H9 (cell line): ENCODE measurements around the gene RETN. TPM values are rescaled to one million over a fixed set of nuclear protein-coding genes. Genes with fewer than 3 reads are reported as not detected.

Experiments
- DNase-seq: peaks from one replicate; pipeline ENCODE4 v3.0.0-alpha.2; 2017
- H2AFZ ChIP-seq: one replicate; pipeline ENCODE4 v1.6.1; 2013; ENCODE audit warnings: mild to moderate bottlenecking, low read length, control low read depth, moderate library complexity
- H2AK5ac ChIP-seq: 2 replicates; pipeline ENCODE4 v1.6.1; 2013; ENCODE audit warnings: low read length, control low read depth, mixed read lengths; ENCODE audit not compliant: insufficient read length
- H2BK120ac ChIP-seq: one replicate; pipeline ENCODE4 v1.6.1; 2013; ENCODE audit warnings: low read depth, mild to moderate bottlenecking, low read length, control low read depth, inconsistent platforms; ENCODE audit not compliant: poor library complexity, severe bottlenecking
- H2BK12ac ChIP-seq: 2 replicates; pipeline ENCODE4 v1.6.1; 2013; ENCODE audit warnings: low read length, control low read depth, mixed read lengths, low read depth; ENCODE audit not compliant: insufficient read length
- H2BK15ac ChIP-seq: 2 replicates; pipeline ENCODE4 v1.6.1; 2013; ENCODE audit warnings: low read depth, low read length, control low read depth
- H2BK20ac ChIP-seq: one replicate; pipeline ENCODE4 v1.6.1; 2013; ENCODE audit warnings: low read depth, mild to moderate bottlenecking, low read length, control low read depth, inconsistent platforms; ENCODE audit not compliant: poor library complexity, severe bottlenecking
- H2BK5ac ChIP-seq: 2 replicates; pipeline ENCODE4 v1.6.1; 2013; ENCODE audit warnings: low read length, control low read depth, mixed read lengths; ENCODE audit not compliant: insufficient read length
- H3K14ac ChIP-seq: 2 replicates; pipeline ENCODE4 v1.6.1; 2013; ENCODE audit warnings: low read length, control low read depth; ENCODE audit not compliant: insufficient read depth
- H3K18ac ChIP-seq: 2 replicates; pipeline ENCODE4 v1.6.1; 2013; ENCODE audit warnings: low read depth, mild to moderate bottlenecking, mixed read lengths, low read length, control low read depth; ENCODE audit not compliant: insufficient read length
- H3K23ac ChIP-seq: 2 replicates; pipeline ENCODE4 v1.6.1; 2013; ENCODE audit warnings: low read length, control low read depth, mixed read lengths, low read depth; ENCODE audit not compliant: insufficient read length
- H3K23me2 ChIP-seq: 2 replicates; pipeline ENCODE4 v1.6.1; 2013; ENCODE audit warnings: low read depth, mild to moderate bottlenecking, mixed read lengths, low read length, control low read depth; ENCODE audit not compliant: insufficient read length, poor library complexity, severe bottlenecking
- H3K27ac ChIP-seq: 2 replicates; pipeline ENCODE4 v1.5.1; 2013; ENCODE audit warnings: low read length, control low read depth, mixed read lengths, low read depth; ENCODE audit not compliant: insufficient read length
- H3K27me3 ChIP-seq: 2 replicates; pipeline ENCODE4 v1.6.1; 2013; ENCODE audit warnings: low read length, control low read depth, inconsistent platforms; ENCODE audit not compliant: insufficient read depth
- H3K4ac ChIP-seq: 2 replicates; pipeline ENCODE4 v1.6.1; 2013; ENCODE audit warnings: low read depth, mild to moderate bottlenecking, control low read depth, inconsistent platforms, low read length, moderate library complexity
- H3K4me1 ChIP-seq: 2 replicates; pipeline ENCODE4 v1.6.1; 2013; ENCODE audit warnings: low read length, control low read depth, inconsistent platforms; ENCODE audit not compliant: insufficient read depth
- H3K4me2 ChIP-seq: 2 replicates; pipeline ENCODE4 v1.6.1; 2013; ENCODE audit warnings: low read length, control low read depth, mixed read lengths; ENCODE audit not compliant: insufficient read length, insufficient read depth
- H3K56ac ChIP-seq: 2 replicates; pipeline ENCODE4 v1.6.1; 2013; ENCODE audit warnings: low read depth, mild to moderate bottlenecking, mixed read lengths, low read length, control low read depth; ENCODE audit not compliant: insufficient read length
- H3K79me1 ChIP-seq: 2 replicates; pipeline ENCODE4 v1.6.1; 2013; ENCODE audit warnings: low read depth, mild to moderate bottlenecking, moderate library complexity, low read length, control low read depth, inconsistent platforms; ENCODE audit not compliant: insufficient read depth, poor library complexity, severe bottlenecking
- H3K79me2 ChIP-seq: 2 replicates; pipeline ENCODE4 v1.6.1; 2013; ENCODE audit warnings: low read length, control low read depth, inconsistent platforms; ENCODE audit not compliant: insufficient read depth
- H3K9ac ChIP-seq: 2 replicates; pipeline ENCODE4 v1.6.1; 2013; ENCODE audit warnings: low read length, control low read depth, mixed read lengths; ENCODE audit not compliant: insufficient read length; ENCODE audit errors: extremely low read depth
- H3K9me3 ChIP-seq: one replicate; pipeline ENCODE4 v1.6.1; 2013; ENCODE audit warnings: low read depth, low read length, inconsistent platforms; ENCODE audit not compliant: control insufficient read depth
- H3T11ph ChIP-seq: one replicate; pipeline ENCODE4 v1.6.1; 2013; ENCODE audit warnings: mild to moderate bottlenecking, low read length, control low read depth, inconsistent platforms
- H4K20me1 ChIP-seq: one replicate; pipeline ENCODE4 v1.6.1; 2013; ENCODE audit not compliant: control insufficient read depth, insufficient read length, insufficient read depth
- H4K5ac ChIP-seq: 2 replicates; pipeline ENCODE4 v1.6.1; 2013; ENCODE audit warnings: low read depth, mild to moderate bottlenecking, mixed read lengths, low read length, control low read depth; ENCODE audit not compliant: insufficient read length
- H4K8ac ChIP-seq: replicated peaks from 2 replicates; pipeline ENCODE4 v1.6.1; 2013; ENCODE audit warnings: low read length, control low read depth, mixed read lengths, low read depth; ENCODE audit not compliant: insufficient read length
- H4K91ac ChIP-seq: 2 replicates; pipeline ENCODE4 v1.6.1; 2013; ENCODE audit warnings: low read depth, mild to moderate bottlenecking, moderate library complexity, mixed read lengths, low read length, control low read depth; ENCODE audit not compliant: insufficient read length
- H3K27ac Mint-ChIP-seq, 3 experiments: 2 replicates in 2 of 3; 3 replicates in 1 of 3; pipeline ENCODE4 v1.8.0; 2020 to 2021; ENCODE audit warnings: mixed read lengths in 3 of 3, mild to moderate bottlenecking in 1 of 3, moderate library complexity in 1 of 3
- H3K27me3 Mint-ChIP-seq: 2 replicates; pipeline ENCODE4 v1.8.0; 2021; ENCODE audit warnings: low read depth, mild to moderate bottlenecking, moderate library complexity, mixed read lengths
- H3K36me3 Mint-ChIP-seq, 3 experiments: 2 replicates in 2 of 3; 3 replicates in 1 of 3; pipeline ENCODE4 v1.8.0; 2020 to 2021; ENCODE audit warnings: low read depth in 3 of 3, mixed read lengths in 3 of 3; ENCODE audit not compliant: insufficient read depth in 1 of 3
- H3K4me1 Mint-ChIP-seq, 2 experiments: 2 replicates each; pipeline ENCODE4 v1.8.0; 2020; ENCODE audit warnings: mixed read lengths in 2 of 2
- H3K4me3 Mint-ChIP-seq, 2 experiments: 2 replicates in 1 of 2; 3 replicates in 1 of 2; pipeline ENCODE4 v1.8.0; 2020 to 2021; ENCODE audit warnings: mild to moderate bottlenecking in 2 of 2, mixed read lengths in 2 of 2, moderate library complexity in 1 of 2
- H3K9me3 Mint-ChIP-seq, 2 experiments: 2 replicates in 1 of 2; 3 replicates in 1 of 2; pipeline ENCODE4 v1.8.0; 2020; ENCODE audit warnings: mild to moderate bottlenecking in 2 of 2, mixed read lengths in 2 of 2, moderate library complexity in 1 of 2
- WGBS: extraction: QIAGEN DNeasy Blood & Tissue Kit; methylation state at CpG from one replicate; pipeline ENCODE4 v1.1.7; 2013; ENCODE audit warnings: missing lambda C conversion rate, low lambda C conversion rate, mixed read lengths; ENCODE audit not compliant: insufficient read length; ENCODE audit errors: extremely low coverage; 5-methylcytosine and 5-hydroxymethylcytosine counted together
- total RNA-seq: library from RNA; stranded (reverse); gene quantifications from 2 replicates; pipeline ENCODE4 v1.2.1, GENCODE V29; 2021
- TF ChIP-seq, protein P1 (sequence below): fragments of 200-600 bp; sonication (generic); conservative IDR thresholded peaks from 3 replicates; pipeline ENCODE4 v1.8.0; 2021; ENCODE audit warnings: antibody characterized with exemption, mild to moderate bottlenecking

The RETN gene
- total RNA-seq, 1 experiment from 2014 or later = not detected

GRCh38 chr19:7670150-7670783 lies 1.4 kb downstream of the RETN start:
- DNase-seq = no peak
- TF ChIP-seq, protein P1, sequence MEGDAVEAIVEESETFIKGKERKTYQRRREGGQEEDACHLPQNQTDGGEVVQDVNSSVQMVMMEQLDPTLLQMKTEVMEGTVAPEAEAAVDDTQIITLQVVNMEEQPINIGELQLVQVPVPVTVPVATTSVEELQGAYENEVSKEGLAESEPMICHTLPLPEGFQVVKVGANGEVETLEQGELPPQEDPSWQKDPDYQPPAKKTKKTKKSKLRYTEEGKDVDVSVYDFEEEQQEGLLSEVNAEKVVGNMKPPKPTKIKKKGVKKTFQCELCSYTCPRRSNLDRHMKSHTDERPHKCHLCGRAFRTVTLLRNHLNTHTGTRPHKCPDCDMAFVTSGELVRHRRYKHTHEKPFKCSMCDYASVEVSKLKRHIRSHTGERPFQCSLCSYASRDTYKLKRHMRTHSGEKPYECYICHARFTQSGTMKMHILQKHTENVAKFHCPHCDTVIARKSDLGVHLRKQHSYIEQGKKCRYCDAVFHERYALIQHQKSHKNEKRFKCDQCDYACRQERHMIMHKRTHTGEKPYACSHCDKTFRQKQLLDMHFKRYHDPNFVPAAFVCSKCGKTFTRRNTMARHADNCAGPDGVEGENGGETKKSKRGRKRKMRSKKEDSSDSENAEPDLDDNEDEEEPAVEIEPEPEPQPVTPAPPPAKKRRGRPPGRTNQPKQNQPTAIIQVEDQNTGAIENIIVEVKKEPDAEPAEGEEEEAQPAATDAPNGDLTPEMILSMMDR = no peak
- Histone ChIP-seq H3K18ac (peak overlapping the region; percentile 10), H2BK5ac (no peak overlapping the region), H4K8ac (no peak overlapping the region), H2BK12ac (no peak overlapping the region), H3K9me3 (no peaks in the 10 kb centered on the region), H2AFZ (no peak overlapping the region), H3K23ac (no peak overlapping the region), H3K14ac (no peak overlapping the region), H2BK20ac (no peak overlapping the region), H3K27me3 (peaks cover 2% of the 10 kb centered on the region; the same call in 1 of the 2 replicates), H2BK120ac (no peak overlapping the region), H3K4ac (no peak overlapping the region), H3K4me2 (peak overlapping the region; percentile 57), H3K27ac (no peak overlapping the region), H4K20me1 (no peaks in the 10 kb centered on the region), H2BK15ac (no peak overlapping the region), H3K9ac (no peak overlapping the region), H3K56ac (no peak overlapping the region), H4K5ac (no peak overlapping the region), H3K79me2 (no peaks in the 10 kb centered on the region), H3K79me1 (no peaks in the 10 kb centered on the region), H4K91ac (no peak overlapping the region), H2AK5ac (no peak overlapping the region), H3K23me2 (peaks cover 6% of the 10 kb centered on the region), H3T11ph (no peak overlapping the region), H3K4me1 (no peaks in the 10 kb centered on the region)
- Mint-ChIP-seq H3K27ac (no peak overlapping the region), H3K4me1 (peaks cover 0 to 12% of the 10 kb centered on the region in 2 experiments; a peak in 3 of 4 replicates), H3K36me3 (no peaks in the 10 kb centered on the region; a peak in 1 of 7 replicates), H3K27me3 (peaks cover 90% of the 10 kb centered on the region), H3K4me3 (peak overlapping the region; percentile 77 to 93), H3K9me3 (peaks cover 0 to 7% of the 10 kb centered on the region in 2 experiments; a peak in 2 of 5 replicates)
- WGBS = no CpG with 5 or more reads among the region's 43 CpGs
